ENCODE results near the gene CRIM1.

Gene CRIM1

DNA sequence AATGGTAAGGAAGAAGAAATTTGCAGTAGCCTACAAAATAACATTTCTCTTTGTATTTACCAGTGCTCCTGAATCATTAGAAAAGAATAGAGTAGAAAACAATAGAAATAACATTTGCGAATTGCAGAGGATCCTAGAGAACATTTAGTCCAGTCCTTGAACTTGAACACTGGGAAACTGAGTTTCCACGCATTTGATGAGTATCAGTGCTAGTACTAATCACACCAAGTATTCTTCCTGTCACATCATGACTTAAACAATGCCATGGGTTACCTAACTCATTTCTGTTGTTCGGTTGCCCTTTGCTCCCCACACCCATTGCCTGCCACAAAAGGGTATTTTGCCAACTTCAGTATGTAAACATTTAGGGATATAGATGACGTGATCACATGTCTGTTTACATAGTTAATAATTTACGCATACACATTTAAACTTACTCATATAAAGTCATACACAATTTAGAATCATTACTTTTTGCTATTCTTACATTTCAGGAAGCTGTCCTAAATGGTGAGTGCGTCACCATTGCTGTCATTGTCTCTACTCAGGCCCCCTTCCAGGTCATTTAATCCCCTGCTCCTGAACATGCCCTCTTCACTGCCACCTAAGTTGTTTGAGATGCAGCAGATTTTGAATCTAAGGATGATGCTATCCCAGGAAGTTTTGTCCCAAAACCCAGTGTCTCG is 42.3 kb downstream of the CRIM1 start:
- TF ChIP-seq NFIC (IDR thresholded peaks at IDR 0.05) (no peak), TAF1 (IDR thresholded peaks at IDR 0.05; ENCODE audit: low read depth) (no peak), CREB1 (IDR thresholded peaks at IDR 0.05; ENCODE audit: low read depth) (no peak), ZBTB7A (IDR thresholded peaks at IDR 0.05; ENCODE audit: low read depth) (no peak), TCF12 (IDR thresholded peaks at IDR 0.05; ENCODE audit: low read depth) (no peak), CEBPB (IDR thresholded peaks at IDR 0.05) (no peak), TEAD4 (IDR thresholded peaks at IDR 0.05) (no peak)
- TF ChIP-seq, protein P1, sequence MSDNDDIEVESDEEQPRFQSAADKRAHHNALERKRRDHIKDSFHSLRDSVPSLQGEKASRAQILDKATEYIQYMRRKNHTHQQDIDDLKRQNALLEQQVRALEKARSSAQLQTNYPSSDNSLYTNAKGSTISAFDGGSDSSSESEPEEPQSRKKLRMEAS (IDR thresholded peaks at IDR 0.05), result no peak

DNA sequence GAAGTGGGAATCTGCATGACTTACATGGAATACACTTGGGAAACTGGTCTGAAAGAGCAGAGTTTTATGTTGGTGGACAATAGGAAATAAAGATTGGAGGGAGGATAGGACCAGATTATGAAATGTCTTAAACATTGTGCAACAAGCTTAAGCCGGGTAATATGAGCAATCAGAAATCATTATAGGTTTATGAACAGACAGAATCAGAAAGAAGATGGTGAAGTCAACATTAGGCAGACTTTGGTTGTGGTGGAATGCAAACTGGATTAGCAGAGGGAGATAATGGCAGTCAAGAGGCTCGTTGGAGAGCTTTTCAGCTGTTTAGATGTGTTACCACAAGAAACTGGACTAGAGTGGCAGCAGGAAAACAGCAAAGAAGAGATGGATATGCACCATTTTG is 43.5 kb downstream of the CRIM1 start:
- no peak for TF ChIP-seq FOXM1 (IDR thresholded peaks at IDR 0.05; ENCODE audit: borderline replicate concordance, low read depth)

DNA sequence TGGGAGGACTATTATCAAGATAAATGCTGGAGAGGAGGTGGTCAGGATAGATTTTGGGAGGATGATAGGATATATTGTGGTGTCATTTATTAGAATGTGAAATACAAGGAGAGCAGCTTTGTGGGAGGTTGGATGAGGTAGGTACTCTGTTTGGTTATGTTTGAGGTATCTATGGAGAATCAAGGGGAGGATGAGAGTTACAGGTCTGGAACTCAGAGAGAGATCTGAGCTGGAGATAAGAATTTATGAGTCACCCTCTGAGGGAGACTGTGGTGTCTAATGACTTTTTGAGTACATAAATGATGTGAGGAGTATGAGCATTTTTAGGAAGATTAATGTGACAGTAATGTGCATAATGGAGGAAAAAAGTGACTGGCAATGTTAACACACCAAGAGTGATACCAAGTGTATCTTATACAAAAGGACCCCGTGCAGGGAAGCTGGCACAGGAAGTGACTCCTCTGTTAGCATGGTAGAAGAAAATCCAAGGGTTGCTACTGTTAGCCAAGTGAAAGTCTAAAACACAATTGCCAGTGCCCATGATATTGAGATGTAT is 48.2 kb downstream of the CRIM1 start:
- TF ChIP-seq EP300 (IDR thresholded peaks at IDR 0.05; ENCODE audit: borderline replicate concordance) (peak; percentile 58; the same call in 1 of the 2 replicates), FOXM1 (IDR thresholded peaks at IDR 0.05; ENCODE audit: borderline replicate concordance, low read depth) (no peak), RAD21 (IDR thresholded peaks at IDR 0.05; ENCODE audit: low read depth) (no peak), TCF12 (IDR thresholded peaks at IDR 0.05; ENCODE audit: low read depth) (no peak), NFIC (IDR thresholded peaks at IDR 0.05) (peak; percentile 23; the same call in 1 of the 2 replicates), CREB1 (IDR thresholded peaks at IDR 0.05; ENCODE audit: low read depth) (no peak), TAF1 (IDR thresholded peaks at IDR 0.05; ENCODE audit: low read depth) (no peak), TEAD4 (IDR thresholded peaks at IDR 0.05) (peak; percentile 46), YY1 (IDR thresholded peaks at IDR 0.05; ENCODE audit: low read depth) (no peak)
- TF ChIP-seq, protein P2, sequence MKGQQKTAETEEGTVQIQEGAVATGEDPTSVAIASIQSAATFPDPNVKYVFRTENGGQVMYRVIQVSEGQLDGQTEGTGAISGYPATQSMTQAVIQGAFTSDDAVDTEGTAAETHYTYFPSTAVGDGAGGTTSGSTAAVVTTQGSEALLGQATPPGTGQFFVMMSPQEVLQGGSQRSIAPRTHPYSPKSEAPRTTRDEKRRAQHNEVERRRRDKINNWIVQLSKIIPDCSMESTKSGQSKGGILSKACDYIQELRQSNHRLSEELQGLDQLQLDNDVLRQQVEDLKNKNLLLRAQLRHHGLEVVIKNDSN (IDR thresholded peaks at IDR 0.05), result no peak

DNA sequence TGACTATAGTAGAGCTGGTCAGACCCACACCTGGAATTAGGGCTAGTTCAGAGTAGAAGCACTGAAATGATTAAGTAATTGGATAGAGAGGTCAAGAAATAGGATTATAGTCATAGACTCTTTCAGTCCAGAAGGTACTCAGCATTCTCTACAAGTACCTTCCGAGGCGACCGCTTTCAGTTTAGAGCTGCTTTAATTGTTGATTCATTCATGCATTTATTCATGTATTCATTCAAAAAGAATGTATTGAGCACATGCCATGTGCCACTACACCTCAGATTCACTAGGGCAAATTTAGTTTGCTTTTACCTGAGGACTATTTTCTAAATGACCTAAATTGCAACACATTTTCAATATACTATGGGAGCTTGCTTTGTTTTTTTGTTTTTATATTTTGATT is 48.7 kb downstream of the CRIM1 start:
- TF ChIP-seq EGR1 (IDR thresholded peaks at IDR 0.05) (no peak), TEAD4 (IDR thresholded peaks at IDR 0.05) (peak; percentile 34; the same call in 1 of the 2 replicates)
- TF ChIP-seq, protein P1 (IDR thresholded peaks at IDR 0.05), result peak; percentile 44; the same call in 1 of the 2 replicates

DNA sequence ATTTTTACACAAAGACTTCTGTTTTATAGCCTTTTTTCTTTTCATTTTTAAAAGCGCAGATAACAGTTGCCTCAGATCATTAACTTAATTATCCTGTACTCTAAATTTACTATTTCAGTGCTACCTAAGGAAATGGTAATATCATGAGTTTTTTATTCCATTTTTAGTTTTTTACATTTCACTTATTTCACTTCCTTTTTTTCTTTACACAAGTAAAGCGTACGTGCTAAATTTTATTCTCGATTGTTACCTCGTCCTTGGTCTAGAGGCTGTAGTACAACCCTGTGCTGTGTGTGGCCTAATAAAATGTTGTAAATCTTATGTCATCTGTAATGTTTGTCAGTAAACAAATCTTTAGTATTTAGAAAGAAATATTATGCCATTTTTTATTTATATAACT is 49.2 kb downstream of the CRIM1 start:
- no peak for TF ChIP-seq EGR1 (IDR thresholded peaks at IDR 0.05)
- TF ChIP-seq RAD21 (IDR thresholded peaks at IDR 0.05; ENCODE audit: low read depth), result no peak
- TF ChIP-seq FOXM1 (IDR thresholded peaks at IDR 0.05; ENCODE audit: borderline replicate concordance, low read depth), result no peak
- TF ChIP-seq ZBTB7A (IDR thresholded peaks at IDR 0.05; ENCODE audit: low read depth), result no peak
- TF ChIP-seq, protein P1 (IDR thresholded peaks at IDR 0.05), result no peak
- TF ChIP-seq, protein P2 (IDR thresholded peaks at IDR 0.05), result no peak
- TF ChIP-seq CREB1 (IDR thresholded peaks at IDR 0.05; ENCODE audit: low read depth), result no peak
- TF ChIP-seq TAF1 (IDR thresholded peaks at IDR 0.05; ENCODE audit: low read depth), result no peak
- no peak for TF ChIP-seq NFIC (IDR thresholded peaks at IDR 0.05)
- TF ChIP-seq EP300 (IDR thresholded peaks at IDR 0.05; ENCODE audit: borderline replicate concordance), result no peak
- TF ChIP-seq TEAD4 (IDR thresholded peaks at IDR 0.05), result no peak
- no peak for TF ChIP-seq CEBPB (IDR thresholded peaks at IDR 0.05)

DNA sequence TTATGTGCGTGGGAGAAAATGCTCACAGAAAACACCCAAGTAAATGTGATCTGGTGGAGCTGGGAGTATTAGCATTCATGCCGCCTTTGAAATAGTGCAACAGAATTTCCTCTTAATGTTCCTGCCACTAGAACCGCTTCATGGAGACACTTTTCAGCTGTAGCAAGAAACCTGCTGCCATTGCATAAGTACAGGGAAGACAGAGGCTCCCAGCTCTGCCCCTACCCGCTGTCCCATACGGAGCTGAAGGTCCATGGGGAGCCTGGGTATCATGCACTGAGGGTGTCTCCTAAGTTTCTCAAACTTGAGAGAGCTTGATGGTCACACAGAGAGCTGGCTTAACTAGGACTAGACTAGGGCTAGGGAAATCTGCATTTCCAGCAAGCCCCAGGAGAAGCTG is 49.6 kb downstream of the CRIM1 start:
- TF ChIP-seq ZBTB7A (IDR thresholded peaks at IDR 0.05; ENCODE audit: low read depth) (no peak), CREB1 (IDR thresholded peaks at IDR 0.05; ENCODE audit: low read depth) (no peak), CEBPB (IDR thresholded peaks at IDR 0.05) (no peak), TAF1 (IDR thresholded peaks at IDR 0.05; ENCODE audit: low read depth) (no peak), TEAD4 (IDR thresholded peaks at IDR 0.05) (no peak), YY1 (IDR thresholded peaks at IDR 0.05; ENCODE audit: low read depth) (no peak), NFIC (IDR thresholded peaks at IDR 0.05) (no peak), FOXM1 (IDR thresholded peaks at IDR 0.05; ENCODE audit: borderline replicate concordance, low read depth) (no peak), EP300 (IDR thresholded peaks at IDR 0.05; ENCODE audit: borderline replicate concordance) (no peak), TCF12 (IDR thresholded peaks at IDR 0.05; ENCODE audit: low read depth) (no peak), RAD21 (IDR thresholded peaks at IDR 0.05; ENCODE audit: low read depth) (no peak), EGR1 (IDR thresholded peaks at IDR 0.05) (no peak)
- TF ChIP-seq, protein P3, sequence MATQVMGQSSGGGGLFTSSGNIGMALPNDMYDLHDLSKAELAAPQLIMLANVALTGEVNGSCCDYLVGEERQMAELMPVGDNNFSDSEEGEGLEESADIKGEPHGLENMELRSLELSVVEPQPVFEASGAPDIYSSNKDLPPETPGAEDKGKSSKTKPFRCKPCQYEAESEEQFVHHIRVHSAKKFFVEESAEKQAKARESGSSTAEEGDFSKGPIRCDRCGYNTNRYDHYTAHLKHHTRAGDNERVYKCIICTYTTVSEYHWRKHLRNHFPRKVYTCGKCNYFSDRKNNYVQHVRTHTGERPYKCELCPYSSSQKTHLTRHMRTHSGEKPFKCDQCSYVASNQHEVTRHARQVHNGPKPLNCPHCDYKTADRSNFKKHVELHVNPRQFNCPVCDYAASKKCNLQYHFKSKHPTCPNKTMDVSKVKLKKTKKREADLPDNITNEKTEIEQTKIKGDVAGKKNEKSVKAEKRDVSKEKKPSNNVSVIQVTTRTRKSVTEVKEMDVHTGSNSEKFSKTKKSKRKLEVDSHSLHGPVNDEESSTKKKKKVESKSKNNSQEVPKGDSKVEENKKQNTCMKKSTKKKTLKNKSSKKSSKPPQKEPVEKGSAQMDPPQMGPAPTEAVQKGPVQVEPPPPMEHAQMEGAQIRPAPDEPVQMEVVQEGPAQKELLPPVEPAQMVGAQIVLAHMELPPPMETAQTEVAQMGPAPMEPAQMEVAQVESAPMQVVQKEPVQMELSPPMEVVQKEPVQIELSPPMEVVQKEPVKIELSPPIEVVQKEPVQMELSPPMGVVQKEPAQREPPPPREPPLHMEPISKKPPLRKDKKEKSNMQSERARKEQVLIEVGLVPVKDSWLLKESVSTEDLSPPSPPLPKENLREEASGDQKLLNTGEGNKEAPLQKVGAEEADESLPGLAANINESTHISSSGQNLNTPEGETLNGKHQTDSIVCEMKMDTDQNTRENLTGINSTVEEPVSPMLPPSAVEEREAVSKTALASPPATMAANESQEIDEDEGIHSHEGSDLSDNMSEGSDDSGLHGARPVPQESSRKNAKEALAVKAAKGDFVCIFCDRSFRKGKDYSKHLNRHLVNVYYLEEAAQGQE (IDR thresholded peaks at IDR 0.05; ENCODE audit: low read depth), result no peak
- TF ChIP-seq, protein P1 (IDR thresholded peaks at IDR 0.05), result no peak
- TF ChIP-seq, protein P2 (IDR thresholded peaks at IDR 0.05), result no peak
